Heart left ventricle (tissue), 16 donors: Measurements from ENCODE around the gene AGXT2. TPM values are rescaled to one million over a fixed set of nuclear protein-coding genes. Genes with fewer than 3 reads are reported as not detected.

ENCODE experiments used
- ATAC-seq, 4 donors: fragments of 200-7000 bp; cut with Tn5 transposase; one replicate each; pipeline ENCODE4 v1.9.1; 2020 to 2022; ENCODE audit warnings: moderate library complexity in 4 of 4, mild to moderate bottlenecking in 3 of 4, moderate number of reproducible peaks in 1 of 4
- DNase-seq, 5 donors: peaks; one replicate each; pipeline ENCODE4 v3.0.0-alpha.2; 2020
- H3K27ac ChIP-seq, 12 donors: fragments of 200-600 bp; sonication (generic) in 4 of 12; one replicate each; pipeline versions ENCODE4 v1.5.0 to v1.8.0; 2016 to 2022; ENCODE audit warnings: mild to moderate bottlenecking in 2 of 12
- H3K27me3 ChIP-seq, 9 donors: fragments of 200-600 bp; sonication (generic) in 2 of 9; one replicate each; pipeline versions ENCODE4 v1.5.1 to v1.8.0; 2016 to 2022; ENCODE audit warnings: mild to moderate bottlenecking in 3 of 9
- H3K36me3 ChIP-seq, 9 donors: fragments of 200-600 bp; sonication (generic) in 2 of 9; one replicate each; pipeline versions ENCODE4 v1.5.0 to v1.8.0; 2018 to 2022; ENCODE audit warnings: mild to moderate bottlenecking in 2 of 9
- H3K4me1 ChIP-seq, 12 donors: fragments of 200-600 bp; sonication (generic) in 4 of 12; one replicate each; pipeline versions ENCODE4 v1.5.0 to v1.8.0; 2016 to 2022; ENCODE audit warnings: mild to moderate bottlenecking in 3 of 12
- H3K4me3 ChIP-seq, 12 donors: fragments of 200-600 bp; sonication (generic) in 4 of 12; one replicate each; pipeline versions ENCODE4 v1.5.0 to v1.8.0; 2017 to 2022; ENCODE audit warnings: mild to moderate bottlenecking in 9 of 12, moderate library complexity in 4 of 12
- H3K9me3 ChIP-seq, 12 donors: fragments of 200-600 bp; sonication (generic) in 4 of 12; one replicate each; pipeline versions ENCODE4 v1.5.0 to v1.8.0; 2016 to 2022; ENCODE audit warnings: mild to moderate bottlenecking in 1 of 12
- POLR2A ChIP-seq, 2 donors: fragments of 450-650 bp; IDR thresholded peaks; one replicate each; pipeline ENCODE4 v1.6.1; 2017; ENCODE audit warnings: antibody characterized with exemption in 2 of 2, mild to moderate bottlenecking in 2 of 2, moderate library complexity in 2 of 2
- WGBS, 4 donors: extraction: QIAGEN DNeasy Blood & Tissue Kit in 2 of 4; methylation state at CpG; one replicate each; pipeline versions ENCODE4 v1.1.5 to v1.1.7; 2013 to 2018; 5-methylcytosine and 5-hydroxymethylcytosine counted together
- intact Hi-C, 10 donors: fragments of 100-400 bp; cut with DNase I; formaldehyde crosslinking; loops; one replicate each; pipeline versions ENCODE4 v1.11.1 to v1.14.2; 2022
- polyA plus RNA-seq, 2 donors: library from polyadenylated mRNA; stranded (reverse); fragments of 200-250 nt; gene quantifications; one replicate each; pipeline ENCODE4 v1.2.3, GENCODE V29; 2013
- total RNA-seq, 9 donors: library from RNA; depleted of rRNA in 2 of 9; stranded (reverse); fragments of >200 nt in 2 of 9; fragmentation: NEBNext Ultra II Directional in 3 of 9; extraction: Animal tissue kit (Norgen Biotek cat#: 25700) in 3 of 9; gene quantifications; one replicate each; pipeline versions ENCODE4 v1.1.0 to v1.2.4, GENCODE V29; 2016 to 2023
- TF ChIP-seq, protein P1 (sequence below), 12 donors: fragments of 200-600 bp; sonication (generic) in 4 of 12; IDR thresholded peaks; one replicate each; pipeline versions ENCODE4 v1.5.0 to v1.8.0; 2018 to 2022; ENCODE audit warnings: antibody characterized with exemption in 12 of 12, mild to moderate bottlenecking in 5 of 12
- donor health status: ischemic (EF 13 %, LVEDD 7.1; RV severe dilation, severe dysfunction).
- donor health status: healthy with polysubstance abuse.
- donor health status: DM: no; HTN: yes; CAD: no.
- donor health status: DM: no; HTN: no; CAD: no.
- donor health status: ischemic (EF 25% LVEDD 6.9; RV normal size, moderate dysfunction).
- donor health status: ischemic (EF 25% LVEDD 5.7; RV mildly dilated, moderate dysfunction).
- donor health status: healthy.
- donor health status: DM: yes; HTN: yes; CAD: no.
- donor health status: ischemic (EF 35%, LVEDD 5.7; RV mildly dilated, moderate dysfunction).
- donor health status: nonischemic (EF 11% LVEDD 7.7; RV severe dilation, severe dysfunction).
- donor health status: DM: yes; HTN: yes; CAD: no.
- donor health status: PGD.
- donor health status: ischemic (EF 29% LVEDD 5.4; RV normal size, mild dysfunction).
- donor health status: nonischemic (EF 23%, LVEDD 6.1; RV moderate dilation, normal function).

The AGXT2 gene
- total and polyA plus RNA-seq, 11 donors: not detected

GRCh38 chr5:34991486-34992238 is 56.1 kb downstream of the AGXT2 start:
- no peak for DNase-seq
- TF ChIP-seq POLR2A (IDR thresholded peaks at IDR 0.05): no peak
- TF ChIP-seq, protein P1, sequence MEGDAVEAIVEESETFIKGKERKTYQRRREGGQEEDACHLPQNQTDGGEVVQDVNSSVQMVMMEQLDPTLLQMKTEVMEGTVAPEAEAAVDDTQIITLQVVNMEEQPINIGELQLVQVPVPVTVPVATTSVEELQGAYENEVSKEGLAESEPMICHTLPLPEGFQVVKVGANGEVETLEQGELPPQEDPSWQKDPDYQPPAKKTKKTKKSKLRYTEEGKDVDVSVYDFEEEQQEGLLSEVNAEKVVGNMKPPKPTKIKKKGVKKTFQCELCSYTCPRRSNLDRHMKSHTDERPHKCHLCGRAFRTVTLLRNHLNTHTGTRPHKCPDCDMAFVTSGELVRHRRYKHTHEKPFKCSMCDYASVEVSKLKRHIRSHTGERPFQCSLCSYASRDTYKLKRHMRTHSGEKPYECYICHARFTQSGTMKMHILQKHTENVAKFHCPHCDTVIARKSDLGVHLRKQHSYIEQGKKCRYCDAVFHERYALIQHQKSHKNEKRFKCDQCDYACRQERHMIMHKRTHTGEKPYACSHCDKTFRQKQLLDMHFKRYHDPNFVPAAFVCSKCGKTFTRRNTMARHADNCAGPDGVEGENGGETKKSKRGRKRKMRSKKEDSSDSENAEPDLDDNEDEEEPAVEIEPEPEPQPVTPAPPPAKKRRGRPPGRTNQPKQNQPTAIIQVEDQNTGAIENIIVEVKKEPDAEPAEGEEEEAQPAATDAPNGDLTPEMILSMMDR (IDR thresholded peaks at IDR 0.05): no peak
- intact Hi-C loops: no loop called here
- Histone ChIP-seq H3K4me1 (no peaks in the 10 kb centered on the region), H3K9me3 (peaks cover 0 to 11% (median 2%) of the 10 kb centered on the region in 12 donors), H3K27ac (no peak overlapping the region), H3K36me3 (no peaks in the 10 kb centered on the region), H3K4me3 (no peak overlapping the region), H3K27me3 (peaks cover 0 to 18% (median 0%) of the 10 kb centered on the region in 9 donors)
- WGBS, 4 donors: 62 to 70% (median 67%) methylated on average over 2 of the region's 2 CpGs
- ATAC-seq: no peak

DNA sequence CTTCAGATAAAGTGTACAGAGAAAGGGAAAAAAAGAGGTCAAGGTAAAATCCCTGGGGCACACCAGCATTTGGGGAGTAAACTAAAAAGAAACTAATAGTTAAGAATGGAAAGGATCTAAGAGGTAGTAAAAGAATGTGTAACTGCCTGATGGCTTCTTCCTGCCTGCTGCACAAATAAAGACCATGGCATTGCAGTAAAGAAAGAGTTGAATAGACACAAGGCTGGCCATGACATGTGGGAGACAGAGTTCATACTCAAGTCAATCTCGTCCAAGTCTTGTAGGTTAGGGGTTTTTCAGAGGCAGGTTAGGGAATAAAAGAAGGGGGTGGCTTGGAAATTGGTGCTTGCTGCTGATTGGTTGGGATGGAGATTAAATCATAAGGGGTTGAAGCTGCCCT is 60.8 kb downstream of the AGXT2 start:
- TF ChIP-seq, protein P1 (IDR thresholded peaks at IDR 0.05): no peak
- no peak for TF ChIP-seq POLR2A (IDR thresholded peaks at IDR 0.05)
- WGBS, 4 donors: 67 to 88% (median 77%) methylated on average over 1 of the region's 1 CpG
- Histone ChIP-seq H3K36me3 (no peaks in the 10 kb centered on the region), H3K27me3 (peaks cover 0 to 9% (median 0%) of the 10 kb centered on the region in 9 donors), H3K4me1 (no peaks in the 10 kb centered on the region), H3K4me3 (no peak overlapping the region), H3K9me3 (peaks cover 0 to 31% (median 7%) of the 10 kb centered on the region in 12 donors), H3K27ac (no peak overlapping the region)
- intact Hi-C loops: no loop called here
- no peak for ATAC-seq
- no peak for DNase-seq

DNA sequence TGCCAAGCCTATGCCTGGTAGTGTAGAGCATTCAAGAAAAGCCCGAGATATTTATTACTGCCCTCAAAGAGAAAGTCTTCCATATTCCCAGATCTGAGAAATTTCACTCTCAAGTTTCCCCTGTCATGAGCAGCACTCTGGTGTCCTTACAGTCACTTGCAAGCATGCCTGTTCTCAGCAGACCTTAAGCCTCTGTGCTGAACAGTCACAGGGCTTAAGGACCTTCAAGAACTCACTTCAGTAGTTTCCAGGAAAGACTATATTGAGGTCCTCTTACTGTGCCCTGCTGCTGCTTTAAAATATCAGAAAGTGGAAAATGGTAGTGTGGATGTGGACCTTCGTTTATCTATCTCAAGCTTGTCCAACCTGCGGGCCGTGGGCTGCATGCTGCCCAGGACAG is 64.9 kb downstream of the AGXT2 start:
- no peak overlapping the region for H3K4me3 ChIP-seq
- no peak for DNase-seq
- no peak for ATAC-seq
- WGBS, 4 donors: 82 to 85% (median 84%) methylated on average over 4 of the region's 4 CpGs
- no peaks in the 10 kb centered on the region for H3K4me1 ChIP-seq
- peaks cover 0 to 4% (median 0%) of the 10 kb centered on the region in 9 donors for H3K27me3 ChIP-seq
- H3K36me3 ChIP-seq: no peaks in the 10 kb centered on the region
- intact Hi-C loops: no loop called here
- H3K27ac ChIP-seq: no peak overlapping the region
- peaks cover 0 to 31% (median 7%) of the 10 kb centered on the region in 12 donors for H3K9me3 ChIP-seq
- no peak for TF ChIP-seq POLR2A (IDR thresholded peaks at IDR 0.05)
- TF ChIP-seq, protein P1 (IDR thresholded peaks at IDR 0.05): no peak

GRCh38 chr5:34978681-34979080 is 69.1 kb downstream of the AGXT2 start:
- ATAC-seq (no peak), DNase-seq (no peak)
- H3K4me1 ChIP-seq: no peaks in the 10 kb centered on the region
- no peaks in the 10 kb centered on the region for H3K9me3 ChIP-seq
- TF ChIP-seq POLR2A (IDR thresholded peaks at IDR 0.05): no peak
- TF ChIP-seq, protein P1 (IDR thresholded peaks at IDR 0.05): no peak
- no peaks in the 10 kb centered on the region for H3K27me3 ChIP-seq
- no peaks in the 10 kb centered on the region for H3K36me3 ChIP-seq
- H3K27ac ChIP-seq: no peak overlapping the region
- no peak overlapping the region for H3K4me3 ChIP-seq
- intact Hi-C loops: no loop called here
- WGBS, 4 donors: 67 to 72% (median 70%) methylated on average over 4 of the region's 4 CpGs
